NCI-H69 (cell line): ENCODE measurements around the gene SERPINA9.

Source experiments
- DNase-seq: peaks from one replicate; lab custom pipeline; 2025; lab: John Stamatoyannopoulos, UW

Gene SERPINA9

GRCh38 chr14:94462219-94462551 is 13.8 kb downstream of the SERPINA9 start:
- no peak for DNase-seq

- DNase-seq, result no peak
Observed at GRCh38 chr14:94461526-94462218, 14.3 kb downstream of the SERPINA9 start.

- DNase-seq, result no peak
Observed at GRCh38 chr14:94460631-94461416, 15.2 kb downstream of the SERPINA9 start.

GRCh38 chr14:94458558-94459205 is 17.3 kb downstream of the SERPINA9 start:
- no peak for DNase-seq

GRCh38 chr14:94458096-94458495 is 17.9 kb downstream of the SERPINA9 start:
- no peak for DNase-seq

GRCh38 chr14:94455928-94456327 is 20.1 kb downstream of the SERPINA9 start:
- no peak for DNase-seq

- no peak for DNase-seq
Observed at GRCh38 chr14:94451826-94452225, 24.2 kb downstream of the SERPINA9 start.

GRCh38 chr14:94451091-94451771 is 24.8 kb downstream of the SERPINA9 start:
- DNase-seq, result no peak

- DNase-seq, result no peak
Observed at GRCh38 chr14:94450722-94451090, 25.3 kb downstream of the SERPINA9 start.

GRCh38 chr14:94449930-94450329 is 26.1 kb downstream of the SERPINA9 start:
- DNase-seq, result no peak

- DNase-seq, result no peak
Observed at GRCh38 chr14:94448071-94448808, 27.8 kb downstream of the SERPINA9 start.

GRCh38 chr14:94447206-94447605 is 28.8 kb downstream of the SERPINA9 start:
- no peak for DNase-seq

GRCh38 chr14:94446126-94446525 is 29.9 kb downstream of the SERPINA9 start:
- no peak for DNase-seq

- no peak for DNase-seq
Observed at GRCh38 chr14:94445003-94445402, 31.0 kb downstream of the SERPINA9 start.

- DNase-seq, result no peak
Observed at GRCh38 chr14:94441531-94442205, 34.3 kb downstream of the SERPINA9 start.

- no peak for DNase-seq
Observed at GRCh38 chr14:94441130-94441529, 34.9 kb downstream of the SERPINA9 start.

GRCh38 chr14:94439453-94440057 is 36.4 kb downstream of the SERPINA9 start:
- no peak for DNase-seq

- DNase-seq, result no peak
Observed at GRCh38 chr14:94428610-94429009, 47.4 kb downstream of the SERPINA9 start.

- DNase-seq, result no peak
Observed at GRCh38 chr14:94427016-94427613, 48.9 kb downstream of the SERPINA9 start.

GRCh38 chr14:94426526-94426925 is 49.5 kb downstream of the SERPINA9 start:
- no peak for DNase-seq
